Sigmoid colon (tissue), 3 donors: ENCODE data around the gene CCDC78.

ENCODE experiments used
- POLR2A ChIP-seq, 2 donors: fragments of 450-650 bp; IDR thresholded peaks; one replicate each; pipeline ENCODE4 v1.6.1; 2016; ENCODE audit warnings: antibody characterized with exemption in 2 of 2, mild to moderate bottlenecking in 2 of 2, moderate library complexity in 2 of 2
- TF ChIP-seq, protein P1 (sequence below), 4 experiments: fragments of 450-650 bp in 3 of 4; fragments of 200-600 bp in 1 of 4; IDR thresholded peaks; one replicate each; pipeline ENCODE4 v1.5.1; 2016 to 2019; ENCODE audit warnings: antibody characterized with exemption in 4 of 4, mild to moderate bottlenecking in 3 of 4, moderate library complexity in 2 of 4

- TF ChIP-seq, protein P1, sequence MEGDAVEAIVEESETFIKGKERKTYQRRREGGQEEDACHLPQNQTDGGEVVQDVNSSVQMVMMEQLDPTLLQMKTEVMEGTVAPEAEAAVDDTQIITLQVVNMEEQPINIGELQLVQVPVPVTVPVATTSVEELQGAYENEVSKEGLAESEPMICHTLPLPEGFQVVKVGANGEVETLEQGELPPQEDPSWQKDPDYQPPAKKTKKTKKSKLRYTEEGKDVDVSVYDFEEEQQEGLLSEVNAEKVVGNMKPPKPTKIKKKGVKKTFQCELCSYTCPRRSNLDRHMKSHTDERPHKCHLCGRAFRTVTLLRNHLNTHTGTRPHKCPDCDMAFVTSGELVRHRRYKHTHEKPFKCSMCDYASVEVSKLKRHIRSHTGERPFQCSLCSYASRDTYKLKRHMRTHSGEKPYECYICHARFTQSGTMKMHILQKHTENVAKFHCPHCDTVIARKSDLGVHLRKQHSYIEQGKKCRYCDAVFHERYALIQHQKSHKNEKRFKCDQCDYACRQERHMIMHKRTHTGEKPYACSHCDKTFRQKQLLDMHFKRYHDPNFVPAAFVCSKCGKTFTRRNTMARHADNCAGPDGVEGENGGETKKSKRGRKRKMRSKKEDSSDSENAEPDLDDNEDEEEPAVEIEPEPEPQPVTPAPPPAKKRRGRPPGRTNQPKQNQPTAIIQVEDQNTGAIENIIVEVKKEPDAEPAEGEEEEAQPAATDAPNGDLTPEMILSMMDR (IDR thresholded peaks at IDR 0.05): no peak
- no peak for TF ChIP-seq POLR2A (IDR thresholded peaks at IDR 0.05)
Measured at GRCh38 chr16:732332-732731, 6.1 kb upstream of the CCDC78 start.
